Activated CD4-positive, alpha-beta T cell treated with anti-CD3 and anti-CD28 coated beads, Interleukin-2, amount 50 U/mL, for 24 hours (primary cell): ENCODE measurements around the gene SULT1A4.
"Not testable (repeated sequence)": the region's sequence is repeated elsewhere in the genome, so short reads cannot be mapped to it uniquely, and the experiment has no call there.

Source experiments
- DNase-seq, 2 donors: peaks; one replicate each; pipeline ENCODE4 v3.0.0-alpha.2; 2020; ENCODE audit warnings: low read depth in 1 of 2, low spot score in 1 of 2

SULT1A4 gene

DNA sequence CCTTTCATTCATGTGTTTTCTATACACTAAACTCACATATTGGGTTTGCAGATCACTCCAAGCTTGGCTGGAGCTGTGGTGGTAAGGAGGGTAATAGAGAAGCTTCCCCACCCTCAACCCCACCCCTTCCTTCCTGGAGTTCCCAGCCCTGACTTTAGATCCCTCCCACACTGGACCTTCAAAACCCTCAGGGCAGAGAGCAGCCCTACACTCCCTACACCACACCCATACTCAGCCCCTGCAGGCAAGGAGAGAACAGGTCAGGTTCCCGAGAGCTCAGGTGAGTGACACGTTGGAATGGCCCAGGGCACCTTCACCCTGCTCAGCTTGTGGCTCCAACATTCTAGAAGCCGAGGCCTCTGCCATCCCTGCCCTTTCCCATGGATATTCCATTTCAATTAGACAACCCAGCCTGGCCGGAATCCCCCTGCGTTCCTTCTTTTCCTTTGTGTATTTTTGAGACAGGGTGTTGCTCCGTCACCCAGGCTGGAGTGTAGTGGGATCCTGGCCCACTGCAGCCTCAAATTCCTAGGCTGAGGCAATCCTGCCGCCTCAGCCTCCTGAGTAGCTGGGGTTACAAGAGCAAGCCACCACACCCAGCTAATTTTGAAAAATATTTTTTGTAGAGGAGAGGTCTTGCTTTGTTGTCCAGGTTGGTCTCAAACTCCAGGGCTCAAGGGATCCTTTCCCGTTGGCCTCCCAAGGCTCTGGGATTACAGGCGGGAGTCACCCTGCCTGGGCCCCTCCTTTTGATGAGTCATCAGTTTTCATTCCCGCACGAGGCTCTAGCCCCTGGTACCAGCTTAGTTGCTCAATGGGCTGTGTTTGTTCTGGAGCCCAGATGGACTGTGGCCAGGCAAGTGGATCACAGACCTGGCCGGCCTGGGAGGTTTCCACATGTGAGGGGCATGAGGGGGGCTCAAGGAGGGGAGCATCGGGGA is at the start of gene SULT1A4:
Gene SULT1A4 (plus strand): TSS at position 208 of the 941 bp plus-strand sequence. CDS start 1,473 bp downstream, outside the sequence.
- DNase-seq, result not testable (repeated sequence)

GRCh38 chr16:29423587-29423986 is 36.1 kb upstream of the SULT1A4 start:
- DNase-seq, result not testable (repeated sequence)

- not testable (repeated sequence) for DNase-seq
Observed at GRCh38 chr16:29425390-29425789, 34.3 kb upstream of the SULT1A4 start.

DNA sequence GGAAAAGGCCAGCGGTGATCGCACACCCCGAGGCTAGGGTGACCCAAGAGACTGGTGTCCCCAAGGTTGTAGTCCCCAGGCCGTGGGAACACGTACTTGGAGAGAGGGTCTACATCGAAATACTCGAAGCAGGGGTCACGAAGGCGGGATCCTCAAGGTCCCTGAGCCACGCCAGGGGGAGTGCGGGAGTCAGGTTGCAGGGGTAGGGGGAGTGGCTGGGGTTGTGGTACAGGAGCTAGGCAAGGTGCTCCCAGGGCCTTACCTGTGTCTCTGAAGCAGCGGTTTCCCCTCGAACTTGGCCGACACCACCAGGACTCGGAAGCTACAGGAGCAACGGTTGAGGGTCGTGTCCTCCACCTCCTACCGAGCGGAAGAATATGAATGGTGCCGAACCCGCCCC is 6.0 kb upstream of the SULT1A4 start:
- not testable (repeated sequence) for DNase-seq

- DNase-seq, result not testable (repeated sequence)
Observed at GRCh38 chr16:29454269-29454668, 5.4 kb upstream of the SULT1A4 start, which contains the start of the genes BOLA2 and SLX1B. BOLA2 (minus strand) TSS chr16:29454351; CDS start chr16:29454253, 98 bp downstream. SLX1B (plus strand) TSS chr16:29454533.

GRCh38 chr16:29454828-29455227 is 4.9 kb upstream of the SULT1A4 start:
- DNase-seq, result not testable (repeated sequence)

GRCh38 chr16:29457660-29458059 is 2.1 kb upstream of the SULT1A4 start:
- not testable (repeated sequence) for DNase-seq

- DNase-seq, result not testable (repeated sequence)
Observed at GRCh38 chr16:29460647-29461030, 926 bp downstream of the SULT1A4 start.

DNA sequence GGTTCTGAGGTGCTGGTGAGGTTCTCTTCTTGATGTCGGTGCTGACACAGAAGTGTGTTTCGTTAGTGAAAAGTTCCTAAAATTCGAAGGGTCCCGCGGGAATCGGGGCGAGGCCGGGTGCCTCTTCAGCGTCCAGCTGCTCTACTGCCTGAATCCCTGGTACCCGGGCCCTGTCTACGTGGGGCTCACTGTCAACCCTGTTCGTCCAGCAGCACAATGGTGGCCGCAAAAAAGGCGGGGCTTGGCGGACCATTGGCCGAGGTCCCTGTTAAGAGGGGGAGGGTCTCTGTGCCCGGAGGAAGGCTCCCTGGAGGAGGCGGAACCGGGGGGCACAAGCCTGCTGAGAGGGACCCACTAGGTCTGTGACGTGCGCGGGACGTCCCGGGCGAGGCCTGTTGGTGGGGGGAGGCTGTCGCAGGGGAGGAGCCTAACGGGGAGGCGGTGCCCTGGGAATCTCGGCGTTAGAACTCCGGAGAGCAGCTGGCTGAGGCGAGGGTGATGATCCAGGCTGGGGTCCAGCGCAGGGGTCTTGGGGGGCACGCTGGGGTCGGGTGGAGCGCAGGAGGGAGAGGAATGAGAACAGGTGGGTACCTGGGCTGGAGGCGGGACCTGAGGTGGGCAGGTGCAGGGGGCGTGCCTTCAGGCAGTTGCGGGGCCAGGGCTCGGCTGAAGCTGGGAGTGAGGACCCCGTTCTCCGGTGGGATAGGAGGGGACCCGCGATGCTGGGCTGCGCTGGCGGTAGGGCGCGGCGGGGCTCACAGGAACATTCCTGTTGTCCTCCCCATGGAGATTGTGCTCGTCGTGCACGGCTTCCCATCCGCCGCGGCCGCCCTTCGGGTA is 6.5 kb downstream of the SULT1A4 start:
- DNase-seq, result not testable (repeated sequence)

GRCh38 chr16:29466904-29467303 is 7.2 kb downstream of the SULT1A4 start:
- DNase-seq, result not testable (repeated sequence)

DNA sequence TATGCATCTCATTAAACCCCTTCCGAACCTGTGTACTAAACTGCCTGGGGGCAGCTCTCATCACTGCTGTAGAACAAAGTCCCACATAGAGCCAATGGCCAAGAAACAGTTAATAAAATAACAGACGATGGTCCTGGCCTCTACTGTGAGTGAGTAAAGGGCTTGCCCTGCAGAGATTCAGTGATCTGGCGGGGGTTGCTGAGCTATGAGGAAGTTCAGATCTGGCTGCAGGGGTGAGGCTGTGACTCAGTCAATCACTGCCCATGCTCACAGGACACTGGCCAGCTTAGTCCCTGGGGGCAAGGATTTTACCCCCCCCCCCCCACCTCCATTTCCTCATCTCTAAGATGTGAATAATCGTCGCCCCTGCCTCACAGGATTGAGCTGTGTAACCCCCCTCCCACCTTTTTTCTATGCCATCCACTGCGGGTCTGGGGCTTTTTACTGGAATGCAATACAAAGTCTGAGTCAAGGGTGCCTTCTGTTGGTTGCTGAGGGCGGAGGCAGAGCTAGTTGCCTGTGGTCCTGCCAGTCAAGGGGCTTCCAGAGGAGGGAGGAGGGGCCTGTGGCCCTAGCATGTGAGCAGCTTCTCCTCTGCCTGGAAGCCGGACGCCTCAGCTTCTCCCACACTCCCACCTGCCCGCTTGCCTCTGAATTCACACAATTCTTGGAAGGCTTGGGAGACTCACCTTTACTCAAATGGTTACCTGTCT is 8.1 kb downstream of the SULT1A4 start:
- not testable (repeated sequence) for DNase-seq

DNA sequence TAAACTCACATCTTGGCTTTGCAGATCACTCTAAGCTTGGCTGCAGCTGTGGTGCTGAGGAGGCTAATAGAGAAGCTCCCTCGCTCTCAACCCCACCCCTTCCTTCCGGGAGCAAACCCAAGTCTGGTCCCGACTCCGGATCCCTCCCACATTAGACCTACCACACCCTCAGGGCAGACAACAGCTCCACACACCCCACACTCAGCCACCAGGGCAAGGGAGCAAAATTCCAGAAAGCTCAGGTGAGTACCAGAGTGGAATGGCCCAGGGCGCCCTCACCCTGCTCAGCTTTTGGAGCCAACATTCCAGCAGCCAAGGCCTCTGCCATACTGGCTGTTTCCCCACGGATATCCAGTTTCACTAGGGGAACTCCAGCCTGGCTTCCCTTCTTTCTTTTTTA is 9.9 kb downstream of the SULT1A4 start:
- peak in 1 of 2 donors; percentile 30 for DNase-seq

DNA sequence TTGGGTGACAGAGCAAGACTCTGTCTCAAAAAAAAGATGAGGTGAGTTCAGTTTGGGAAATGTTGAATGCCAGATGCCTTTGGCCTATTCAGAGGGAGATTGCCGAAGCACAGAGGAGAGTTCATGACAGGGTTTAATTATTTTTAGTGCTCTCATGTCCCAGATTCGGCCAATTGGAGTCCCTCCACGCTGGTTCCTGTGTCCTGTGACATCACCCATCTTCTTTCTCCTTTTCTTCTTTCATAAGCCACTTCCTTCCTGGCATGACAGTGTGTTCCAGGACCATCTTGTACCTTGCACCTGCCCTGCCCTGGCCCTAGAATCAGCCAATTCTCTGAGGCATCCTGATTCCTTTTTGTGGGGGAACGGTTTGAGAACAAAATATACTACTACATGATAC is 12.4 kb downstream of the SULT1A4 start:
- not testable (repeated sequence) for DNase-seq

DNA sequence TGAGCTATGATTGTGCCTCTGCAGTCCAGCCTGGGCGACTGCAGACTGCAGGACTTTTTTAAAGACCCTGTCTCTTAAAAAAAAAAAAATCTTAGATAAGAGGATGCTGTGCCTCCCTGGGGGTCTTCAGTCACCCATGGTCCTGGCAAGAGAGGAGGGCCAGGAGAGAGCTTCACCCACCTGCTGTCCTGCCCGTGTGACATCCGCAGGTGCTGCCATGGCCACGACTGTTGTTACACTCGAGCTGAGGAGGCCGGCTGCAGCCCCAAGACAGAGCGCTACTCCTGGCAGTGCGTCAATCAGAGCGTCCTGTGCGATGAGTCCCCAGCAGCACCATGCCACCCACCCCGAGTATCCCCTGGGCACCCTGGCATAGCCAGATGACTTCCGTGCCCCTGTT is 22.6 kb downstream of the SULT1A4 start:
- DNase-seq, result not testable (repeated sequence)

DNA sequence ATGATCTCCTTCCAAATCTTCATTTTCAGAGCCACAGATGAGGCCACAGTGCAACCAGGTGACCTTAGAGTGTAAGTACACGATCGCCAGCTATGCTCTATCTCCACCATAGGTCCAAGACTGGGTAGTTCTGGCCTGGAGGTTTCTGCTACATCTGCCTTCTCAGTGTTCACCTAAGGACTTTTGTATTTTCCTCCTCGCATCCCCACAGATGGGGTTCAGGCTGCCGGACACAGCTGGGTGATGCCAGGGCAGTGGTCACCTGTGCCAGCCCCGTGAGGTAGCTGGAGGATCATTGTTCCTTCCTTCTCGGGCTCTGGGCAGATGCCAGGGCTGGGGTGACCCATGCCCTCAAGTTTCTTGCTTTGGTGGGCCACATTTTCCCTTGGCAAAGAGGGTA is 46.6 kb downstream of the SULT1A4 start, which contains the start of gene NPIPB12:
Gene NPIPB12 (minus strand): TSS at position 101 of the 400 bp plus-strand sequence.
- not testable (repeated sequence) for DNase-seq
